NCI-H345 treated with DMSO at 0.1 percent for 48 hours (cell line): Measurements from ENCODE around the gene BTN1A1.
A peak's percentile ranks its signal among the peaks of the same experiment; 100 is the strongest.
"Not testable (repeated sequence)": the region's sequence is repeated elsewhere in the genome, so short reads cannot be mapped to it uniquely, and the experiment has no call there.

ENCODE experiments used
- DNase-seq: peaks from one replicate; lab custom pipeline; 2025; ENCODE audit not compliant: unreplicated experiment; lab: John Stamatoyannopoulos, UW

BTN1A1 gene, protein sequence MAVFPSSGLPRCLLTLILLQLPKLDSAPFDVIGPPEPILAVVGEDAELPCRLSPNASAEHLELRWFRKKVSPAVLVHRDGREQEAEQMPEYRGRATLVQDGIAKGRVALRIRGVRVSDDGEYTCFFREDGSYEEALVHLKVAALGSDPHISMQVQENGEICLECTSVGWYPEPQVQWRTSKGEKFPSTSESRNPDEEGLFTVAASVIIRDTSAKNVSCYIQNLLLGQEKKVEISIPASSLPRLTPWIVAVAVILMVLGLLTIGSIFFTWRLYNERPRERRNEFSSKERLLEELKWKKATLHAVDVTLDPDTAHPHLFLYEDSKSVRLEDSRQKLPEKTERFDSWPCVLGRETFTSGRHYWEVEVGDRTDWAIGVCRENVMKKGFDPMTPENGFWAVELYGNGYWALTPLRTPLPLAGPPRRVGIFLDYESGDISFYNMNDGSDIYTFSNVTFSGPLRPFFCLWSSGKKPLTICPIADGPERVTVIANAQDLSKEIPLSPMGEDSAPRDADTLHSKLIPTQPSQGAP

DNA sequence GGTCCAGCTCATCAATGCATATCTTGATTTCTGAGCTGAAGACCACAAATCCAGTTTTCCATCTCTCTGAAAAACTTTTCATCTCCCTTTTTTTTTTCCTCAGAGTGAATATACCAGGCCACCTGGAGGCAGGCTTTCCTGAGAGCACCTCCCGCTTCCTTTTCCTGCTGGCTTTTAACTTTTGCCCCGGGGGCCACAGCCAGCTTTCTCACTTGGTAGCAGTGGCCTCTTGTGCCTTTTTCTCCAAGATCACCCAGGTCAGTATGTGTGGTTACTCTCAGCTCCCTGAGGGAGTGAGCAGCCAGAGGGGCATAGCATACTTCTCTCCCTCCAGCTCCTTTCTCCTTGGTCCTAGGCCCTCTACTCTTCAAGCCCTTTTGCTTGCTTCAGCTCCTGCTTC lies at the start of gene BTN1A1:
BTN1A1 (plus strand) TSS at position 202 of the 400 bp plus-strand sequence. CDS start 984 bp downstream, outside the sequence.
- no peak for DNase-seq

DNA sequence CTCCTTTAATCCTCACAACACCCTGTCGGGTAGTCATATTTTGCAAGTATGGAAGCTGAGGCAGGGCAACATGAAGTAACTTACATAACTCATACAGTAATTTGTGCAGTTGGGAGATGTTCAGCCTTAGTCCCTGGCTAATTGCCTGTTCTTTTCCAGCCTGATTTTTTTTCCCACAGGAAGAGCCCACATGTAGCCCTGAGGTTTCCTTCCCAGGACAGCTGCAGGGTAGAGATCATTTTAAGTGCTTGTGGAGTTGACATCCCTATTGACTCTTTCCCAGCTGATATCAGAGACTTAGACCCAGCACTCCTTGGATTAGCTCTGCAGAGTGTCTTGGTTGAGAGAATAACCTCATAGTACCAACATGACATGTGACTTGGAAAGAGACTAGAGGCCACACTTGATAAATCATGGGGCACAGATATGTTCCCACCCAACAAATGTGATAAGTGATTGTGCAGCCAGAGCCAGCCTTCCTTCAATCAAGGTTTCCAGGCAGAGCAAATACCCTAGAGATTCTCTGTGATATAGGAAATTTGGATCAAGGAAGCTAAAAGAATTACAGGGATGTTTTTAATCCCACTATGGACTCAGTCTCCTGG lies 47.4 kb upstream of the BTN1A1 start:
- no peak for DNase-seq

DNA sequence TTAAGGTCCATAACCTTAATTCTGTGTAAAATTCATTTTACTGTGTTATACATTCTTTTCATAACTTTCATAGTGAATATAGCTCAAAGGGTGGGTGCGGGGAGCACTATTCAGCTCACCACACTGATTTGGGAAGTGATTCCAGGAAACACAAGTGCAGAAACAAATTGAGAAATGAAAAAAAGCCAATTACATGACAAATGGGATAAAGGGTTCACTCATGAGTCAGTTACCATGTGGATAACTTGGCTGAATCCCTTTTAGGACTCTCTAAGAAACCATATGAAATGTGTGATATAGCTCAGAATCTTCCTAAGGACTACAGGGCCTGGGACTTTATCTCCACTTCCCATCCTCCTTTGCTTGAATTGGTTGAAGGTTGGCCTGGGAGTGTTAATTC lies 45.5 kb upstream of the BTN1A1 start:
- DNase-seq: no peak

DNA sequence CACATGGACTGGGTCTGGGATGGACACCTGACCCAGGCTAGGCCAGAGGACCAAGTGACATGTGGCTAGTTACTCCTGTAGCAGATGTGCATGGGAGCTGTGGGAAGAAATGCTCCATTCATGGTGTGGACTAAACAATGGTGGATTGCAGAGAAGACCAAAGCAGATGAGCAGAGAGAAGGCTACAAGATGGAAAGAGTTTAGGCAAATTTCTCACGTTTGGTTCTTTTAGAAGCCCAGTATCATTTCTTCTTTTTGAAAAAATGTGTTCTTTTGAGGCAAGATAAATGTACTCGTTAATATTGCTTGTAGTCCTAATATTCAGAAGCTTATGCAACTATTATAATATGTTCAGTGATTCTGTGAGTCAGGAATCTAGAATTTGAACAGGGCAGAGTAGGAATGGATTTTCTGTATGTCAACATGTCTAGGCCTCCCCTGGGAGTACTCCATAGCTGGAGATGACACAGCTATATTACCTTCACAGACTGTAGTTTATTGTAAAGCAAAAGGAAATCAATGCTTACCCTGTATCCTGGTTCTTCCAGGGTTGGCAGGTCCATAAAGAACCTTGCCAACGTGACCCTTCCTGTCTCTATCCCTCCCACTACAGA lies 44.6 kb upstream of the BTN1A1 start:
- no peak for DNase-seq

DNA sequence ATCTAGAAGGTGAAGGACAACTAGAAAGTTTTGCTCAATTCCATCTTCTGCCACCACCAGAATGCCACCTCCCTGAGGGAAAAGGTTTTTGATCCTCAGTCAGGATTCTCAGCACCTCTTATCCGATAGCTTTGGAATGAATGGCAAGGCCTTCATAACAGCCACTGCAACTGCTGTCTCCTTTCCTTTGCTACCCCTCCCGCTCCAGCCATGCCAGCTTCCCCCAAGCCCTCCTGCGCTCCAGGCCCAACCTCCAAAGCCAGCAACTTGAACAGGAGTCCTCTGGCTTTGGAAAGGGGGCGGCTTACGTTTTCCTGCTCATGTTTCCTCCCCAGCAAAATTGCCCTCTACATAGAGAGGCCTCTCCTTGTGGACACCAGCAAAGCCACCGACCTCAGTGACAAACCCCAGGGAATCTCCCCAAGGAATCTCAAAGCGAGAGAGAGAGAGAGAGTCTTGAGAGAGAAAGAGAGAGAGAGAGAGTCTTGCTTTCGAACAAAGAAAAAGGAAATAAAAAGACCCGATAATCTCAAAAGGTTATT lies 42.8 kb upstream of the BTN1A1 start:
- no peak for DNase-seq

DNA sequence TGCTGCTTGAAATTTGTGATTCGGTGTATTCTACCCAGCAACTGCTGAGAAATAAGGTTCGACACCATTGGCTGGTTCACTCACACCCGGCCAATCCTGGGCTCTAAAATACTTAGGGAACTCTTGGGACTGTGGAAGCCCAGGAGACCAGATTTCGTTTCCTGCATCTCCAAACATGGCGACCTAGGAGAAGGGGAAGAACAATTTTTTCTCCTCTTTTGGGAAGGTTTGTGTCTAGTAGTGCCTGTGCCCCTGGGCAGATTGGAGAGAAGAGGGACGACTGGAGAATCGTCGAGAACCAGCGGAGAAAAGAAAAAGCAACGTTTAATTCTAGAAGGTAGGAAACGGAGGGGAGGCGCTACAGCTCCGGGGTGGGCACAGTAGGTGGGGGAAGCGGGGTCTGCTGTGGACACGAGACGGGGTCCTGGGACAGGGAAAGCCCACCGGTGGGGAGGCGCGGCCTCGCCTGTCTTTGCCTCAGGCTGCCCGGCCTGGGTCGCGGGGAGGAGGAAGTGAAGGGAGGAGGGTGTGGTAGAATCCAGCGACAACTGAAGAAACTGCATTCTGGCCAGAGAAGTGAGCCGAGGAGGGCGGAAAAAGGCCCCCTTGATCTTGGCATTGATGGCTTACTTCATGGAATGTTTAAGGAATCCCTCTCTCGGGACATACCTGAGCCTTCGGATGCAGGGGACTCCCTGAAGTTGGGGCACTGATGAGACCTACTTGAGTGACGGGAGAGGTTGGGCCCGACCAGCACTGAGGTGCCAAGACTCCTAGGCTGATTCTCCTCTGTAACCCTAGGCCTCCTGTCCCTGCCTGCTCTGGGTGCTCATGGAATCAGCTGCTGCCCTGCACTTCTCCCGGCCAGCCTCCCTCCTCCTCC lies 42.1 kb upstream of the BTN1A1 start, which contains the start of gene BTN2A1:
BTN2A1 (plus strand) TSS at position 150 of the 883 bp plus-strand sequence; CDS start at position 832, 682 bp downstream.
- peak; percentile 89 for DNase-seq

DNA sequence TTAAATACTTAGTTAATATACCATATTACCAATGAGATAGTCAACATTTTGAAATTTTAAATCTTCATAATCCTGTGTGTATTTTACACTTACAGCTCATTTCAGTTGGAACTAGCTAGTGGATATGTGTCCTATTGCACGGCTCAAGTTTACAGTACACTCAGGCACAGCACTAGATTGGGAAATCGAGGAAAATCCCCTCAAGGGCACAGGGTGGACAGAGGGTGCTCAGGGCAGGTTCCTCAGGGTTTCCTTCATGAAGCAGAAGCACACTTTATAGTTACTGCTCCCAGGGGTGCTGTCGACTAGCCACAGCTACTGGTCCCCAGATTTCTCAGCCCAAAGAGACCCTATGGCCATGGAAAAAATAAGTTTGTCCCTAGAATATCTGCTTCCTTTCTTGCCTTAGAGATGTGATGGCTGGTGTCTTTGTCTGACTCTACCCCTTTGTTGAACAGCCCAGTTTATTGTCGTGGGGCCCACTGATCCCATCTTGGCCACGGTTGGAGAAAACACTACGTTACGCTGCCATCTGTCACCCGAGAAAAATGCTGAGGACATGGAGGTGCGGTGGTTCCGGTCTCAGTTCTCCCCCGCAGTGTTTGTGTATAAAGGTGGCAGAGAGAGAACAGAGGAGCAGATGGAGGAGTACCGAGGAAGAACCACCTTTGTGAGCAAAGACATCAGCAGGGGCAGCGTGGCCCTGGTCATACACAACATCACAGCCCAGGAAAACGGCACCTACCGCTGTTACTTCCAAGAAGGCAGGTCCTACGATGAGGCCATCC lies 40.9 kb upstream of the BTN1A1 start:
- DNase-seq: no peak

DNA sequence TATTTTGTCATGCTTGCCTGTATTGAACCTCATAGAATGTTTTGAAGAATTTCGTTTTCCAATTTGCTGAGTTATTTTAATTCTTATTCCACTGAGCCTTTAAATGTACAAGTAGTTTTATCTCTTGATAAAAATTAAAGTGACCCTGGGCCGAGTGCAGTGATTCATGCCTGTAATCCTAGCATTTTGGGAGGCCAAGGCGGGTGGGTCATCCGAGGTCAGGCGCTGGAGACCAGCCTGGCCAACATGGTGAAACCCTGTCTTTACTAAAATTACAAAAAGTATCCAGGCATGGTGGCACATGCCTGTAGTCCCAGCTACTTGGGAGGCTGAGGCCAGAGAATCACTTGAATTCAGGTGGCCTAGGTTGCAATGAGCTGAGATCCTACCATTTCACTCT lies 38.8 kb upstream of the BTN1A1 start:
- DNase-seq: not testable (repeated sequence)

DNA sequence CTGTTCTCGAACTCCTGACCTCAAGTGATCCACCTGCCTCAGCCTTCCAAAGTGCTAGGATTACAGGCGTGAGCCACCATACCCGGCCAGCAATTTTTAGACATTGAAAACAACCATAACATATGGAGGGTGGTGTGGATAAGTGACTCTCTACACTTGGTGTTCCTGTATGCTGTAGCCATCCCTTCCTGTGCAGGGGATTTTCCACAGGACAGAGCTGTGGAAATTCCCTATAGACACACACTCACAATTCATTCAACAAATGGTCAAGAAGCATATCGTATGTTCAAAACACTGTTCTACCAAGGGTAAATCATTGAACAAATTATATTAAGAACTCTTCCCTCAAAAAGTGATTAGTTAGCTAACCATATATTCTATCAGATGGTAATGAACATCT lies 36.1 kb upstream of the BTN1A1 start:
- DNase-seq: no peak

DNA sequence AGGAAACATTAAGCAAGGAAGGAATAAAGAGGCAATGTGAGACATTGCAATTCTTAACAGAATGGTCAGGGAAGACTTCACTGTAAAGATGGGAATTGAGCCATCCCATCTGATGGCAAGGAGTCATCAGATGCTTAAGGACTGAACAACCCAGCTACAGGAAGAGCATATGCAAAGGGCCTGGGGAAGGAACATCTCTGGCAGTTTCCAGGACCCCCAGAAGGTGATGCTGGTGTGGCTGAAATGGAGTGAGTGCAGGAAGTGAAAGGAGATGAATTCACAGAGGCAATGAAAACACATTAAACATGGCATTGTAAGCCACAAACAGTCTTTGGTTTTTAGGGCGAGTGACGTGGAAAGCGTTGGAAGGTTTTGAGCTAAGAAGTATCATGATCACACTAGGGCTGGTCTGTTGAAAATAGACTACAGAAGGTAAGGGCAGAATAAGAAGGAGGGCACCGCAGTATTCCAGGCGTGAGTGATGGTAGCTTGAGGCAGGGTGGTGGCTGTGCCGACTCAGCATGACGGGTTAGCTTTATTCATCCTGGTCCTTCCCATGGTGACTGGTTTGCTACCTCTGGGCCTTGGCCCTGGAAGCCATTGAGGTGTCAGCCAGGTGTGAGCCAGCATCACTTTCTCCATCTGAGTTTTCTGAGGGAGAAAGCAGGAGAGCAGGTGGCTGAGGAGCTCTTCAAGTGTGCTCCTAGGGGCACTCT lies 35.5 kb upstream of the BTN1A1 start:
- no peak for DNase-seq

DNA sequence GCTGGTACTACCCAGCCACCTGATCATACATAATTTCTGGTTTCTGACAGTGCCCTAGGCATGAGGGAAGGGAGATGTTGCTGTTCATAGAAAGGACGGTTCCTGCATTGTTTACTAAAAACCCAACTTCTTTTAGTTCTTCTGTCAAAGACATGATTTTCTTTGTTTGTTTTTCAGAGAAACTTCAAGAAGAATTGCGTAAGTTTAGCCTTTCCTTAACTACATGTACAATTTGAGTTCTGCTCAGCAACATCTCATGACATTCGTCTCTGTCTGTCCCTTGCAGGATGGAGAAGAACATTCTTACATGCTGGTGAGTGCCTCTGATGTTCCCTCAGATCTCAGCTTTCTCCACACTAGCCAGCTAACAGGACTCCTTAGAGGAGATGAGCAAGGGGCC lies 34.3 kb upstream of the BTN1A1 start:
- no peak for DNase-seq

DNA sequence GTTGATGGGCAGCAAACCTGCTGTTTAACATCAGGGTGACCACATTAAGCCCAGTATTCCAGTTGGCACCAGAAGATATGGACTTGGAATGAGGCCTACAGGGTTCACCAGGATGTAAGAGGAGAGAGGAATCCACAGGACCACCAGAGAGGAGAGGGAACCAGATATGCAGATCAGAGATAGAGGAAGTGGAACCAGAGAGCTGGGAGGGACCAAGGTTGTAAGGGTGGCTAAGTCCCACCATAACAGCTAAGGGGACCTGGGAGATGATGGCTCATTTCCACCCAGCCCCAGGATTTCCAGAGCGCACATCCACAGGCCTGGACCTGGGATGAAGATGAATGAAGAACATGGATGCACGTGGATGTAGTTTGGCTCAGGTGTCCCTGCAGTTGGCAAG lies 31.3 kb upstream of the BTN1A1 start:
- DNase-seq: no peak

DNA sequence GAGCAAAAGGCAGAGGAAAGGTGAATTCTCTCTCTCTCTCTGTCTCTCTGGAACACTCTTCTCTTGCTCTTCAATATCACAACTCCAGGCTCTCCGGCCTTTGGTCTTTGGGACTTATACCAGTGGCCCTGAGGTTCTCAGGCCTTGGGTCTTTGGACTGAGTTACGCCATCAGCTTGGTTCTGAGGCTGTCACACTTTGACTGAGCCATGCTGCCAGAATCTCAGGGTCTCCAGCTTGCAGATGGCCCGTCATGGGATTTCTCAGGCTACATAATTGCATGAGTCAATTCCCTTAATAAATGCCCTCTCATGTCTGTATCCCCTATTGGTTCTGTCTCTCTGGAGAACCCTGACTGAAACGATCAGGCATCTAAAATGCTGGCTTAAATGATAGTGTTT lies 29.5 kb upstream of the BTN1A1 start:
- DNase-seq: no peak

DNA sequence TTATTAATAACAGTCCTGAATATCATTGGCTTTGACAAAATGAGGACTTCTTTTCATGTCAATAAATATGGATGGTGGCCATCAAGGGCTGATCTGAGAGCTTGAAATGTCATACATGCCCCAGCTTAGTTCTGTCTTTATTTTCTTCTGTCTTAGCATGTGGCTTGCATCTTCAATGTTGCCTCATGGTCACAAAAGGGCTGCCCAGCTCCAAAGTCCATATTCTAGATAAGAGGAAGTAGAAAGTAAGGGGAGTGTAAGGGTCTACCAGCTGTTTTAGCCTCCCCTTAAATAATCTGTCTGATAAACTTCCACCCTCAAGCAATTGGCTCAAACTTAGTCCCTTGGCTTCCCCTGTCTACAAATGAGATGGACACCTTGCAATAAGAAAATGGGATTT lies 28.1 kb upstream of the BTN1A1 start:
- DNase-seq: no peak

DNA sequence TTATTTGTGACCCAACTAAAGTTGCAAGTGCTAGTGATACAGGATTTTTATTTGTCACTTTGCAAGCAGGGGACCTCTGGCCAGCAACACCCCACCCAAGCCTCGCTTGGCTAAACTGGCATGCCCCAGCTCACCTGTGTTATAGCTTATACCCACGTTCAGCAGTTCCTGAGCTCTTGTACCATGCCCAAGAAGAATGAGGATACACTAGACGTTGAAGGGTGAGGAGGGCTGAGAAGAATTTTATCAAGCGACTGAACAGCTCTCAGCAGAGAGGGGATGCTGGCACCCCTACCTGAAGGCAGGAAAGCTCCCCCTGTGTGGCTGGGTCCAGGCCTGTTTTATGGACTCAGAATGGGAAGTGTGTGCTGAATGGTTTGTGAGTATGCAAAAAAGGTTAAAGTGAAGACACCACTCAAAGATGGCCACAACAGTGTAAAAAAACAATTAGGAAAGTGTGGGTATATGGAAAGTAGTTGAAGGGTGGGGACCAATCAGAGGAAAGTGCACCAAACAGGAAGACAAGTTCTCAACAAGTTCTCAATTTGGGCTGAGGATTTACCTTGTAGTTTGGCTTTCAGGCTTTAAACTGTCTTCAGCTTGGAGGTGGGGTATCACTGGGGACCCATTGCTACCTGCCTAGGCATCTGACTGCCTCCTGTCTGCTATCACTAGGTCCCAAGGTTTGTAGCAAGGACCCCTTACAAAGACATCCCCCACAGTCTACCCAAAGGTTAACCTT lies 27.4 kb upstream of the BTN1A1 start:
- DNase-seq: no peak

DNA sequence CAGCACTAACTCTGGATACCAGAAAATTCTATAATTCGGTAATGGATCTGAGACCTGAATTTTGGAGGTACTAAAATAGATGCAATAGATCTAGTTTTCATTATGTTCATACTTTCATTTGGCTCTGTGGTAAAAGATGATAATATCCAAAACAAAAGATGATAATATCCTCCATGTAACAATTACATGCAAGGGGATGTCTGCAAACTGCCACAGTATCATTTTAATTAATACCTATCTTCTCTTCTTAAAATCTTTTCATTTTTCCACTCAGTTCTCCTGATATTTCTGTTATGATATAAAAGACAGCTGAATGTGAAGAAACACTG lies 26.7 kb upstream of the BTN1A1 start:
- DNase-seq: no peak

DNA sequence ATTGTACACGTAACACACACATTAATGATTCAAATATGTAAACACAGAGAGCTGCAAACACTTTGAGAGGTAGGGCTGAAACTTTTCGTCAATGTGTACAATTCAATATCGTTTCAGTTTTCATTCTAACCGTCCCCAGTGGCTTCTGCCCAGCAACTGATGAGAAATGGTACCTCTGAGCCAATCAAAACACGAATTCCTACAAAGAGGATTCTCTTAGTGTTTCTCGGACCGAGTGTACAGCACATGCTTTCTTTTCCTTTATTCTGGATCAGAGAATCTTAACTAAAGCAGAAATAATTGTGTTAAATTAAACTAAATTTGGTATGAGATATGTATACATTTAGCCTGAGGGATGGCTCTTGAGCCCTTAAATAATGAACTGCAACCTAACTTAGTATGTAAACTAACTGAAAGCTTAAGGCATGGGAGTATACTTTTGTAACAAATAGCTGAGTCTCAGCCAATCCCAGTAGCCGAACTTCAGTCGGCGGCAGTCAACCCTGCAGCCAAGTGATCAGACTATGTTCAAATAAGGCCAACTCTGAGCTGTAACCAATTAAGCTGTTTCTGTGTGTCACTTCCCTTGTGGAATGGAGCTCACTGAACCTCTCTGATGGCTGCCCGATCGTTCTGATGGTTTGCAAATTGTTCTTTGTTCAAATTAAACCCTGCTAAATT lies 26.2 kb upstream of the BTN1A1 start:
- no peak for DNase-seq

DNA sequence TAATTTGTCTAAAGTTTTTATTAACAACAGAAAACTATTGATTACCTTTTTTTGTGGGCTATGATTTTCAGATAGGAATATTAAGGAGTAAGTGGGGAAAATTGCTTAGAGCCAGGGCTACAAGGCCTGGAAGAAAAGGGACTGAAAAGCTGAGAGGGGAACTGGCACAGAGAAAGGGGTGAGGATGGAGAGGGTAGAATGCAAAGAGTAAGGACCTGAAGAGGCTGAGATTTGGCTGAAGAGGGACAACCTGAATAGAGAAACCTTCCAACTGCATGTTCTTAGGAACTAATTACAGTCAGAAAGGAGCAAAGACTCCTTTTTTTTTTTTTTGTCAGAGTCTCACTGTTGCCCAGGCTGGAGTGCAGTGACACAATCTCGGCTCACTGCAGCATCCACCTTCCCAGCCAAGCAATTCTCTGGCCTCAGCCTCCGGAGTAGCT lies 25.6 kb upstream of the BTN1A1 start:
- no peak for DNase-seq
